Measurements from ENCODE around the gene PPP2R2C. TPM values are rescaled to one million over a fixed set of nuclear protein-coding genes. Genes with fewer than 3 reads are reported as not detected.

The PPP2R2C gene
- total RNA-seq, 1 experiment from 2014 or later: 9.5 TPM

DNA sequence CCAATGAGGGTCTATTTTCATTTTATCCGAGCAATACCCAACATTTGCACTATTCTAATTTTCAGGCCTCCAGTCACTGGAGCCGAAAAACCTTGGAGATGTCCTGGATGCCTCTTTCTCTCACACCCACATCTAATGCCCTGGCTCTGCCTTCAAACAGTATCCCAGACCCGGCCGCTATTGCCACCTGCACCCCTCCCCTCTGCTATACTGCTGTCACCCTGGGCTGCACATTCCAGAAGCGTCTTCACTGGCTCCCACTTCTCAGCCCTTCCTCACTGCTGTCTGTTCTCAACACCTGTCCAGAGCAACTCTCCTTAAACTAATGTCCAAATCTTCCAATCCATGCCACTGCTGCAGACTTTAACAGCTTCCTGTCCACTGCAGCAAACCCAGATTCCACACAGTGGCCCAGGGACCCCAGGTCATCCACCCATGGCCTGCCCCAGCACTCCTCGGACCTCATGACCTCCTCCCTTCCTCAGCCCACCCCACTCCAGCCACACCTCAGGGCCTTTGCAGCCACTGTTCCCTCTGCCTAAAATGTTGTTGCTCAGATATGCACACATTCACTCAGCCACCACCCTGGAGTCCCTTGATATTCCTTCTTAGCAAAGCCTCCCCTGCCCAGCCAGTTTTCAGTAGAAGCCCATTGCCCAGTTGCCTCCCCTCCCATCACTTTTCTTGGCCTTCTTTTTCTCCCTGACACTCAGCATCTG, 30.5 kb upstream of the PPP2R2C start:
- intact Hi-C loops (cut with micrococcal nuclease): no loop called here

GRCh38 chr4:6502147-6502546, 29.7 kb upstream of the PPP2R2C start:
- H3K9me3 ChIP-seq (ENCODE audit: low read length): peaks cover 12% of the 10 kb centered on the region; the same call in 1 of the 2 replicates
- no peaks in the 10 kb centered on the region for H4K20me1 ChIP-seq (ENCODE audit: low read length)
- POLR2A ChIA-PET (ENCODE audit: unreplicated experiment): no interaction called here
- H3K4me3 ChIP-seq (ENCODE audit: low read length): no peak overlapping the region
- TF ChIP-seq EZH2 (IDR thresholded peaks at IDR 0.05; ENCODE audit: low read length, unreplicated experiment): no peak
- no peak for TF ChIP-seq EZH2phosphoT487 (IDR thresholded peaks at IDR 0.05; ENCODE audit: borderline replicate concordance, low read length)
- TF ChIP-seq, protein P1, sequence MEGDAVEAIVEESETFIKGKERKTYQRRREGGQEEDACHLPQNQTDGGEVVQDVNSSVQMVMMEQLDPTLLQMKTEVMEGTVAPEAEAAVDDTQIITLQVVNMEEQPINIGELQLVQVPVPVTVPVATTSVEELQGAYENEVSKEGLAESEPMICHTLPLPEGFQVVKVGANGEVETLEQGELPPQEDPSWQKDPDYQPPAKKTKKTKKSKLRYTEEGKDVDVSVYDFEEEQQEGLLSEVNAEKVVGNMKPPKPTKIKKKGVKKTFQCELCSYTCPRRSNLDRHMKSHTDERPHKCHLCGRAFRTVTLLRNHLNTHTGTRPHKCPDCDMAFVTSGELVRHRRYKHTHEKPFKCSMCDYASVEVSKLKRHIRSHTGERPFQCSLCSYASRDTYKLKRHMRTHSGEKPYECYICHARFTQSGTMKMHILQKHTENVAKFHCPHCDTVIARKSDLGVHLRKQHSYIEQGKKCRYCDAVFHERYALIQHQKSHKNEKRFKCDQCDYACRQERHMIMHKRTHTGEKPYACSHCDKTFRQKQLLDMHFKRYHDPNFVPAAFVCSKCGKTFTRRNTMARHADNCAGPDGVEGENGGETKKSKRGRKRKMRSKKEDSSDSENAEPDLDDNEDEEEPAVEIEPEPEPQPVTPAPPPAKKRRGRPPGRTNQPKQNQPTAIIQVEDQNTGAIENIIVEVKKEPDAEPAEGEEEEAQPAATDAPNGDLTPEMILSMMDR (conservative IDR thresholded peaks at IDR 0.05; ENCODE audit: low read depth, low read length): no peak
- no peak overlapping the region for H2AFZ ChIP-seq (ENCODE audit: low read length)
- ATAC-seq (no peak), DNase-seq (no peak)
- H3K9me2 ChIP-seq (replicated peaks; ENCODE audit: low read length): no peaks in the 10 kb centered on the region
- H3K79me2 ChIP-seq (ENCODE audit: low read length): no peaks in the 10 kb centered on the region
- no peak overlapping the region for H3K27ac ChIP-seq (ENCODE audit: low read length)
- no peaks in the 10 kb centered on the region for H3K36me3 ChIP-seq (ENCODE audit: low read depth, low read length)
- H3K9ac ChIP-seq (ENCODE audit: low read length): no peak overlapping the region
- CTCF ChIA-PET: no interaction called here
- H3K27me3 ChIP-seq (ENCODE audit: low read length): no peaks in the 10 kb centered on the region
- BruUV-seq (replicated peaks): no TSS peak
- H3F3A ChIP-seq (ENCODE audit: low read length, unreplicated experiment): no peaks in the 10 kb centered on the region
- no peak overlapping the region for H3K4me2 ChIP-seq (ENCODE audit: low read length)
- intact Hi-C loops (cut with micrococcal nuclease): no loop called here
- H3K4me1 ChIP-seq (ENCODE audit: insufficient read depth, low read length): no peaks in the 10 kb centered on the region

More for the DNA sequence above, 30.5 kb upstream of the PPP2R2C start:
- Histone ChIP-seq H3K9me2 (replicated peaks; ENCODE audit: low read length) (no peaks in the 10 kb centered on the region), H3F3A (ENCODE audit: low read length, unreplicated experiment) (no peaks in the 10 kb centered on the region), H3K4me2 (ENCODE audit: low read length) (no peak overlapping the region), H3K9ac (ENCODE audit: low read length) (no peak overlapping the region), H2AFZ (ENCODE audit: low read length) (no peak overlapping the region), H3K27me3 (ENCODE audit: low read length) (no peaks in the 10 kb centered on the region), H3K4me3 (ENCODE audit: low read length) (no peak overlapping the region), H3K79me2 (ENCODE audit: low read length) (no peaks in the 10 kb centered on the region), H4K20me1 (ENCODE audit: low read length) (no peaks in the 10 kb centered on the region), H3K9me3 (ENCODE audit: low read length) (peaks cover 12% of the 10 kb centered on the region; the same call in 1 of the 2 replicates), H3K36me3 (ENCODE audit: low read depth, low read length) (no peaks in the 10 kb centered on the region), H3K27ac (ENCODE audit: low read length) (no peak overlapping the region), H3K4me1 (ENCODE audit: insufficient read depth, low read length) (no peaks in the 10 kb centered on the region)
- POLR2A ChIA-PET (ENCODE audit: unreplicated experiment): no interaction called here
- ATAC-seq (no peak), DNase-seq (no peak)
- CTCF ChIA-PET: no interaction called here
- TF ChIP-seq EZH2 (IDR thresholded peaks at IDR 0.05; ENCODE audit: low read length, unreplicated experiment): no peak
- TF ChIP-seq EZH2phosphoT487 (IDR thresholded peaks at IDR 0.05; ENCODE audit: borderline replicate concordance, low read length): no peak
- TF ChIP-seq, protein P1 (conservative IDR thresholded peaks at IDR 0.05; ENCODE audit: low read depth, low read length): no peak
- no TSS peak for BruUV-seq (replicated peaks)

- Histone ChIP-seq H3K27ac (ENCODE audit: low read length) (no peak overlapping the region), H3K36me3 (ENCODE audit: low read depth, low read length) (no peaks in the 10 kb centered on the region), H2AFZ (ENCODE audit: low read length) (no peak overlapping the region), H3K9me3 (ENCODE audit: low read length) (peaks cover 12% of the 10 kb centered on the region; the same call in 1 of the 2 replicates), H3F3A (ENCODE audit: low read length, unreplicated experiment) (no peaks in the 10 kb centered on the region), H3K9me2 (replicated peaks; ENCODE audit: low read length) (no peaks in the 10 kb centered on the region), H3K27me3 (ENCODE audit: low read length) (no peaks in the 10 kb centered on the region), H3K9ac (ENCODE audit: low read length) (no peak overlapping the region), H3K4me3 (ENCODE audit: low read length) (no peak overlapping the region), H4K20me1 (ENCODE audit: low read length) (no peaks in the 10 kb centered on the region), H3K79me2 (ENCODE audit: low read length) (no peaks in the 10 kb centered on the region), H3K4me1 (ENCODE audit: insufficient read depth, low read length) (no peaks in the 10 kb centered on the region), H3K4me2 (ENCODE audit: low read length) (no peak overlapping the region)
- intact Hi-C loops (cut with micrococcal nuclease): no loop called here
- TF ChIP-seq, protein P1 (conservative IDR thresholded peaks at IDR 0.05; ENCODE audit: low read depth, low read length): no peak
- TF ChIP-seq EZH2phosphoT487 (IDR thresholded peaks at IDR 0.05; ENCODE audit: borderline replicate concordance, low read length) (no peak), EZH2 (IDR thresholded peaks at IDR 0.05; ENCODE audit: low read length, unreplicated experiment) (no peak)
- no peak for ATAC-seq
- ChIA-PET POLR2A (ENCODE audit: unreplicated experiment) (no interaction called here), CTCF (no interaction called here)
- BruUV-seq (replicated peaks): no TSS peak
- no peak for DNase-seq
Measured at GRCh38 chr4:6501171-6501570, 28.8 kb upstream of the PPP2R2C start.

Measured in PC-3 (cell line).